Hindlimb muscle (tissue), 1 donor: ENCODE measurements around the gene TEX52. TPM values are rescaled to one million over a fixed set of nuclear protein-coding genes. Genes with fewer than 3 reads are reported as not detected.

ENCODE experiments used
- DNase-seq: peaks from one replicate; pipeline ENCODE4 v3.0.0-alpha.2; 2013
- polyA plus RNA-seq: library from polyadenylated mRNA; unstranded; fragments of 120-200 nt; gene quantifications from one replicate; pipeline ENCODE4 v1.2.1, GENCODE V29; 2013; ENCODE audit not compliant: insufficient read length

Gene TEX52
- polyA plus RNA-seq, 1 donor = 0.79 TPM

- DNase-seq = no peak
Measured at GRCh38 chr12:2829275-2829674, 27.6 kb downstream of the TEX52 start.

DNA sequence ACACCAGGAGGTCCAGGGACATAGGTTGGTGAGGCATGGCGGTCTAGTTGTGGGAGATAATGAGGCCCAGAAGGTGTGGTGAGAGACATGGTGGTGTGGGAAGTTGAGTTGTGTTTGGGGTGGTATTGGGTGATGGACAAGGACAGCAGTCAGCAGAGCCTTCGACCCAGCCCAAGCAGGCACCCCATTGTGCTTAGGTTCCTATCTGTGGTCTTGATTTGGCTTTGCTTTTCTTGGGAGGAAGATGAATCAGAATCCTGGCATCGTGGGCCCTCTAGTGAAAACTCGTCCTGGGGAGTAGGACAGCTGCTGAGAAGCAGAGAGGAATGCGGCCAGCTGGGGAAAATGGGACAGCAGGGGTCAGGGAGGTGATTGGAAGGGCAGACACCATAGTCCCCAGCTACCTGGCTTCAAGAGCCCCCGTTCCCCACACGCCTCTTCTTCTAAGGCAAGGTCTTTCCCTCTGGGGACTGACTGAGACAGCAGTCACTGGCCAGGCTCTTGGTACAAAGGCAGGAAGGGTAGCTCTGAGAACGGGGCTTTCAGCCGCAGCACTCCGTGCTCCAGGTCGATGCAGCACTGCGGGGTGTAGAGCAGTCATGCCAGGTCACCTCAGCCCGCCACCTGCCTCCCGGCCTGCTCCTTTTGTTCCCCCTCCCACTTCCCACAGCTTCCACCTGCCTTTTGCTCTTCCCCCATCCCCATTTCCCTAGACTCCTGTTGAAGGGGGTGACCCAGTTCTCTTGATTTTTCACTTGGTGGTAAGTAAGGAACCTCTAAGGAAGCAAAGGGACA lies 29.9 kb downstream of the TEX52 start:
- DNase-seq = no peak

- DNase-seq = no peak
Measured at GRCh38 chr12:2826036-2826435, 30.8 kb downstream of the TEX52 start.

GRCh38 chr12:2825132-2825531 lies 31.7 kb downstream of the TEX52 start:
- no peak for DNase-seq

DNA sequence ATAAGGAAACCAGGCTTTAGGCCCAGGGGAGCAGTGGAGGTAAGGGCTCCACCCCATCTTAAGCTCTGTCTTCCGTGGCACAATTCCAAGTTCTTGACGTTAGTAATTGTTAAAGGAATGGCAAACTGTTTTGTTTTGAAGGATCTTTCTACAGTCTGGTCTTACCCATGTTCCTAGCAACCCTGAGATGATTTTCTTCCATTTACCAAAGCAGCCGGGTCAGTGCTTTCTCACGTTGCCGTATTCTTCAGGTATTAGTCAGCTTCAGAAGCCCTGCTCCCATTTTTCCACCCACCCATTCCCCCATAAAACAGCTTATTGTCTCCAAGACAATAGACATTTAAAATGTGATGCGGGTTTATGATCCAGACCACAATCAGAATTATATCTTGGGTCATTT lies 32.3 kb downstream of the TEX52 start:
- DNase-seq = no peak

DNA sequence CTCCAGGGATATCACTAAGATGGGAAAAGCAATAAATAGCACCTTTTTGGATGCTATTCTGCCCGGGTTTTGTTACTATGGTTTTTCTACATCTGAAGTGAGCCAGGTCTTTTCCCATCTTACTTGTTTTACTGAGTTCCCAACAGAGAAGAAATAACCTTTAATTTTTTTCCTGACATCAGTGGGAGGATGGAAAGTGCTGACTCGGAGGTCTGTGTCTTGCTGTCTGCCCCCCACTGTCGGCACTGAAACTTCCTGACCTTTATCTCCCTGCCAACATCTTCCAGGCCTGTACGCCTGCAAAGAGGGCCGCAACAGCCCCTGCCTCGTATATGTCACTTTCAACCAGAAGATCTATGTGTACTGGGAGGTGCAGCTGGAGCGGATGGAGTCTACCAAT lies 33.4 kb downstream of the TEX52 start:
- DNase-seq = no peak

GRCh38 chr12:2820432-2820831 lies 36.4 kb downstream of the TEX52 start:
- DNase-seq = no peak

GRCh38 chr12:2819810-2820209 lies 37.0 kb downstream of the TEX52 start:
- no peak for DNase-seq

DNA sequence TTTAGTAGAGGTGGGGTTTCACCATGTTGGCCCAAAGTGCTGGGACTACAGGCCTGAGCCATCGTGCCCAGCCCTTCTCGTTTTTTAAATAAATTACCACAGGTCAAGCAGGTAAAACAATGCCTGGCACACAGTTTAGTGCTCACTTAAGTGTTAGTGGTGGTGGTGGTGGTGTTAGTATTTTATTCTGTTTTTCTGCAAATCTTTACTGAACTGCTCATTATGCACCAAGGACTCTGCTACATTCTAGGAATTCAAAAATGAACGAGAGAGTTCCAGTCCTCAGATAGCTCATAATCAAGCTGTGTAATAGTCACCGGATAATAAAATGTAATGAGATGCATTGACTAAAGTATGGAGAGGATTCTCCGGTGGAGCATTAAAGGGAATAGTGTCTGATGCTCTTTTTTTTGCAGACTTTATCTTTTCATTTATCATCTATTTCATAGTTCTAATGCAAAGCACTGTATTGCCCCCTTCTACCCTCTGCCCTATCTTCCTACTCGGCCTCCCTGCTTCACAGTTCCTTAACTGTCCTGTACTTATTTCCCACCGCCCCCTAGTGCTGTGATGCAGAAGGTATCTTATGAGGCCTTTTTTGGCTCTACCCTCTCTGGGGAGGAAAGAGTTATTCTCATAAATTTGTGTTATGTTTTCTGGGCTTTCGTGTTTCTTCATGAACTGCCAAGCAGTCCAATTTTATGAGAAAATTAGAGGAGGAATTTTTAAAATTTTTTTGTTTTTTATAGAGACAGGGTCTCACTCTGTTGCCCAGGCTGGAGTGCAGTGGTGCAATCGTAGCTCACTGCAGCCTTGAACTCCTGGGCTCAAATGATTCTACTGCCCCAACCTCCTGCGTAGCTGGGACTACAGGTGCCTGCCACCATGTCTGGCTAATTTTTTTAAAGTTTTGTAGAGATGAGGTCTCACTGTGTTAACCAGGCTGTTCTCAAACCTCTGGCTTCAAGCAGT lies 43.3 kb downstream of the TEX52 start:
- peak; percentile 52 for DNase-seq

- DNase-seq = peak; percentile 98
Measured at GRCh38 chr12:2812290-2813213, 44.3 kb downstream of the TEX52 start, which contains the start of gene ITFG2. ITFG2 (plus strand) TSS chr12:2812668; CDS start chr12:2812761, 93 bp downstream.

GRCh38 chr12:2811801-2812200 lies 45.0 kb downstream of the TEX52 start:
- DNase-seq = no peak

- DNase-seq = no peak
Measured at GRCh38 chr12:2806700-2807099, 50.1 kb downstream of the TEX52 start.

DNA sequence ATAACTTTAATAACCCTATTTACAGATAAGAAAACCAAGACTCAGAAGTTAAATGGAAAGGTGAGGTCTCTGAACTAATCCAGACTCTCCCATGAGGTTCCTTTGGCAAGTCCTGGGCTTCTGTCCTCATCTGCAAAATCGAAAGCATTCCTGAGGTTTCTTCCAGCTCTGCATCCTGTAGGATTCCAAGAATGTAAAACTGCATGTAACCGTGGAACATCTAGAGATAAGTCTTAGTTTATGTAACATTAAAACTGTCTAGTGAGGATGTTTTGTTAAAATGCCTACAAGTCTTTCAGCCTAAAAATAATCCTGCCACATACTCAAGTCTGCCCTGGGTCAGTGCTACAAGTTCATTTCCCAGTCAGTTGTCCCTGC lies 51.7 kb downstream of the TEX52 start:
- DNase-seq = no peak

- no peak for DNase-seq
Measured at GRCh38 chr12:2804393-2805142, 52.3 kb downstream of the TEX52 start.

DNA sequence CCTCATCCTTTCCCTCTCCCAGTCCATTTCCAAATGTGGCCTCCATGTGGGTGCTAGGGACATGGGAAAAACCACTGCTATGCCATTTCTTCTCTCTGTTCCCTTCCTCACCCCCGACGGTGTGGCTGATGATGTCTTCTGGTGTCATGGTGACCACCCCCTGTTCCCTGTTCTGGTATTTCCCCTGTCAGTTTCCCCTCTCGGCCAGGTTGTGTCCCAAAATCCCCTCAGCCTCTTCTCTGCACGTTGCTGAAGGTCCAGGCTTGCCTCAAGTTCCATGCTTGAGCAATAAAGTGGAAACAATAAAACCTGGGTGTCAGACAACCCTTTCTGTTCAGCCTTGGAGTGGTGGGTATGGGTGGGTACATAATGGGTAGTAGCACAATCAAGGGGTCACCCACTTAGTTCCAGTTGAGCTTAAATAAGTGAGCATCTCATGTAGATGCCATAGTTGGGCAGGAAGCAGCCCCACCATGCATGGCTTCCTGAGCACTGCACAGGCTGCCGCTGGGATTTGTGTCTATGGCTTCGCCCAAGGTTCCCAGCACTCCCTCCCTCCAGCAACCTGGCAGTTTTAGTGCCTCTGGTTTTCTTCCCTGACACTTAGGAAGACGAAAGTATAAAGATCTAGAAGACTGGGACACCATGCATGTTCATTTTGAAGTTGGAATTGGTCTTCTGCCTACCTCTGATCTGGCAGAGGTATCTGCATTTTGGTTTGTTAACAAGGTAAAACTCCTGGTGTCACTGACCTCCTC lies 53.0 kb downstream of the TEX52 start:
- no peak for DNase-seq

- DNase-seq = no peak
Measured at GRCh38 chr12:2801044-2801783, 55.6 kb downstream of the TEX52 start.

GRCh38 chr12:2800046-2800570 lies 56.7 kb downstream of the TEX52 start:
- DNase-seq = no peak
